Anterior cingulate cortex (tissue), 58 donors: ENCODE data around the gene KCNS3.

ENCODE experiments used
- DNase-seq, 58 donors: peaks; one replicate each; lab custom pipeline; 2025; lab: John Stamatoyannopoulos, UW

KCNS3 gene

DNA sequence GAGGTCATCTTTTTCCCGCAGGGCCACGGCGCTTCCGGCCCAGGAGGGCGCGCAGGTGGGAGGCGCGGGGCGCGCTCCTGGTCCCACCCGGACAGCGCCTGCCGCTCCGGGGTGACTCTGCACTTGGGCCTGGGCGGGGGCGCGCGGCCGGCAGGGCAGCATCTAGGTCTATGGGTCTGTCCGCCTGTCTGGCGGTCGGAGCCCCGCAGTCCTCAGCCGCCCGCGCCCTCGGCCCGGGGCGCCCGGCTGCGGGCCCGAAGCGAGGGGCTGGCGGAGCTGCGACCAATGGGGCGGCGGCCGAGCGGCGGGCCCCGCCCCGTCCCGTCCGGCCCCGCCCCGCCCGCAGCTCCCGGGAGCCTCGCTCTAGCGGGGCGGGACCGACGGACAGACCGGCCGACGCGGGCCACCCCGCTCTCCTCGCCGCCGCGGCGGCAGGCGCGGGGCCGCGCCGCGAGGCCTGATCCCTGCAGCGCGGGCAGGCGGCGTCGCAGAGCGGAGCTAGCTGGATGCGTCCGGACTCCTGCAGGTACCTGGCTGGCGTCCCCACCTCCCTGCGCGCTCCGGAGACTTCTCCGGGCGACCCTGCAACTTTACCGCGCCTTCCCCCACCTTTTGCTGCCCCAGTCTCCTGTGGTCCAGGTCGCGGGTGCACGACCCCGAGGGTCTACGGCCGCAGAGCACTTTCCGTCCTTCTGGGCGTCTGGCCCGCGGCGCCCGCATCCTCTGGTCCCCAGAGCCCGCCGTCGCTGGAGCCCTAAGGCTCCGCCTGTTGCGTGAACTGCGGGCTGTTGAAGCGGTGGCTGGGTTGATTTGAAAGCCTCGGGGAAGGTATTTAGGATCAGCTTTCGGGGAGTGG lies at the start of gene KCNS3:
Gene KCNS3 (plus strand): TSS at position 387 of the 856 bp plus-strand sequence. CDS start 52,342 bp downstream, outside the sequence.
- DNase-seq, result peak in 7 of 58 donors; percentile 6 to 41 (median 19)

GRCh38 chr2:17830053-17831034 lies 48.1 kb upstream of the KCNS3 start:
- DNase-seq, result peak in 54 of 58 donors; percentile 19 to 87 (median 59)

GRCh38 chr2:17835516-17835915 lies 43.0 kb upstream of the KCNS3 start:
- DNase-seq, result no peak

DNA sequence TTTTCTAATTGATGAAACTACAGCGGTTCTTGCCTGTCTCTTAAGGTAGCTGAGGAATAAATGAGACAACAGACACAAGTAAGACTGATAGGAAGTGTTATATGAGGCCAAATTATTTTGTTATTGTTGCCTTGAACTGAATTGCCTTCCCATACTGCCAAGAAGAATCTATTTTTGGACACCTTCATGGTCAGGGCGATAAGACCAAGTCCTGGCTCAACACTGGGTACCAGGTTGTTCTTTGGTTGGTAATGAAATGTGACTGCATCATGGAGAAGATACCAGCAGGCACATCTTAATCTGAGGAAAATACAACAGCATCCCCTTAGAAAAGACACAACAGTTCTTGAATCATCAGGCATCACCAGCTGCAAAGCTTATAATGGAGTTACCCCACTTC lies 38.5 kb upstream of the KCNS3 start:
- no peak for DNase-seq

DNA sequence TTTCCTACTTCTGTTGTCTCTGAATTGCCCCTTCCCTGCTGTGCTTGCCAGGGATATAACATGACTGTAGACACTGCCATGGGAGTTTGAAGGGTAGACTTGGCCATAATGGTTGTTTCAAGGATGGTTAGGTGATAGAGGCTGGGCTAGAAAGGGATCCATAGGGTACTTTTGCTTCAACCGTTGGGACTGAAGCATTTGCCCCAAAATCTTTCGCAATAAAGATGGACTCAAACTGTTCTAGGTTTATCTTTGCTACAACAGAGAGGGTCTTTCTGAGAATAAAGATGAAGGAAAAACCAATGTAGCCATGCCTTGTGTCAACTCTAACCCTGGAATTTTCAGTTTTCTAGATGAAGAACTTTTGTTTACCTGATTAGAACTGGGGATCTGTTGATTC lies 35.0 kb upstream of the KCNS3 start:
- no peak for DNase-seq

GRCh38 chr2:17845806-17846205 lies 32.7 kb upstream of the KCNS3 start:
- DNase-seq, result no peak

DNA sequence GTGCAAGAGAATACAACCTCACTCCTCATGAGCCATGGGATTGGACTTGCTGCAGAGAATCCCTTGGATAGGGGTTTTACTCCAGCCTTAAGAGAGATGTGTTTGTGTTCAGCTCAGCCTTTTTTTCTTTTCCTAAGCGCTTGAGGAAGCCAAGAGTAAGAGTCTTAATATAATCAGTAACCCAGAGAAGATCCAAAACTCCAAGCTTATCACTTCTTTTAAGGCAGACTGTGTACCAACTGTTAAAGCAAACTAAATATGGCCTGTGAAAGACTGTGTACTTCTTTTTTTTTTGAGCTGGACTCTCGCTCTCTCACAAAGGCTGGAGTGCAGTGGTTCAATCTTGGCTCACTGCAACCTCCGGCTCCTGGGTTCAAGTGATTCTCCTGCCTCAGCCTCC lies 31.8 kb upstream of the KCNS3 start:
- no peak for DNase-seq

DNA sequence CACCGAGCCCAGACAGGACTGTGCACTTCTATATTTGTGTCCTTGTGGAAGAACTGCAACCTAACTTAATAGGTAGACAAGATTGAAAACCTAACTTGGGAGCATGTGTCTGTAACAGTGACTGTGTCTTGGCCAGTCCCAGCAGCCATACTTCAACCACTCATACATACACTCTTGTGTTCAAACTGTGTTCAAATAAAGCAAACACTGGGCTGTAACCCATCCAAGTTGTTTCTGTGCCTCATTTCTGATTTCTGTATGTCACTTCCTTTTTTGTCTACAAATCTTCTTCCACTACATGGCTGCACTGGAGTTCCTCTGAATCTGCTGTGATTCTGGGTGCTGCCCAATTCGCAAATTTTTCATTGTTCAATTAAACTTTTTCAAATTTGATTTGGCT lies 31.2 kb upstream of the KCNS3 start:
- no peak for DNase-seq

- no peak for DNase-seq
These were observed 29.2 kb upstream of the KCNS3 start for GRCh38 chr2:17849275-17849674.

DNA sequence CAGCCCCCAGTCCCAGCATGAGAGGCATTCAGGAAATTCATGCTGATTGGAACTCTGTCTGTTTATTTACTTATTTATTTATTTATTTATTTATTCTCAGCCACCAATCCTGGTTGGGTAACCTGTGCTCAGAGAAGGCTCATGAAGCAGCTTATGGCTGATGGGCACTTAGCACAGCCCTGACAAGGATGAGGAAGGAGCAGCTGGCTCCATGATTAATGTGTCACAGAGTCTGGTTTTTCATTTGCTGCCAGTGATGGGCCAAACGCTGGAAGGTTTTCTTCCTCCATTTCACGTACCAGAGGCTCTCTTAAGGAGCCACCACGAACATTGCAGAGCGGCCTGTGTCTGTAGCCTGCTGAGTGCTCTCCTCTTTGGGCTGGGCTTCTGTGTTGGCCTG lies 28.3 kb upstream of the KCNS3 start:
- no peak for DNase-seq

GRCh38 chr2:17851731-17852585 lies 26.5 kb upstream of the KCNS3 start:
- DNase-seq, result peak in 48 of 58 donors; percentile 1 to 58 (median 20)

- no peak for DNase-seq
These were observed 24.7 kb upstream of the KCNS3 start for GRCh38 chr2:17853799-17854198.

- peak in 16 of 58 donors; percentile 7 to 61 (median 20) for DNase-seq
These were observed 21.4 kb upstream of the KCNS3 start for GRCh38 chr2:17857021-17857420.

DNA sequence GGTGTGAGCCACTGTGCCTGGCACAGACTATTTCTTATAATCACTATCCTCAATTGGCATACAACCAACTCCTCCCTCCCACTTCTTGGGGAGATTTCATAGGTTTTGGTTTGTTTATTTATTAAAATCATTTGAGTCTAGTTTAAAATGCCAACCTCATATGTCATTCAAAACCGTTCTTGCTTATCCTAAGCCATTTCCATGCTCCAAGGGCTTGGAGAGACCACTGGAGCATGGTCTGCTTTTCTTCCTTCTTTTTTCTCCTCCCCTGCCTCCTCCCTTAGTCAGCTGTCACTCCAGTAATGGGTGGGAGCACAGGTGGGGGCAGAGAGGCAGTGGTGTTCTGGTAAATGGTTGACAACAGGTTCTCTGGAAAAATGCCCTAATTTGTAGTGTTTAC lies 20.4 kb upstream of the KCNS3 start:
- no peak for DNase-seq

GRCh38 chr2:17863539-17863938 lies 14.9 kb upstream of the KCNS3 start:
- DNase-seq, result no peak

GRCh38 chr2:17864676-17865075 lies 13.8 kb upstream of the KCNS3 start:
- no peak for DNase-seq

- no peak for DNase-seq
These were observed 11.3 kb upstream of the KCNS3 start for GRCh38 chr2:17867133-17867532.

- DNase-seq, result no peak
These were observed 9.3 kb upstream of the KCNS3 start for GRCh38 chr2:17869128-17869527.

DNA sequence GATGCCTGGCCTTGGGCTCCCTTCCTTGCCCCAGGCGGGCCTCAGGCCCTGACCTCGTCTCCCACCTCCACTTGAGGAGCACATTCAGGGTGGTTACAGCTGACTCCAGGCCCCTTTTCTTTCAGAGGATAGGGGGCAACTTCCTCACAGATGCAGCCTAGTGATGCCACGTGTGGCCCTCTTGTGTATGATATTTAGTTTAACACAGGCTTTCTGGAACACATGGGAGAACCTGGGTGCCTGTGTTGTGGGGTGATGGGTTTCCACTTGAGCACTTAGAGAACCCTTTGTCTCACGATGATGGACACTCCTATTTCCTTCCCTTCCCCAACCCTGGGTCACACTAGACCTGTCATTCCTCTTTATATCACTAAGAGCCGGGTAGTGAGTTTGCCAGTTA lies 6.8 kb upstream of the KCNS3 start:
- DNase-seq, result no peak

GRCh38 chr2:17873021-17873420 lies 5.4 kb upstream of the KCNS3 start:
- DNase-seq, result no peak
